Measurements from ENCODE around the gene PGBD1. TPM values are rescaled to one million over a fixed set of nuclear protein-coding genes. Genes with fewer than 3 reads are reported as not detected.

The PGBD1 gene
- total RNA-seq, 1 donor from 2014 or later = 3.1 TPM

DNA sequence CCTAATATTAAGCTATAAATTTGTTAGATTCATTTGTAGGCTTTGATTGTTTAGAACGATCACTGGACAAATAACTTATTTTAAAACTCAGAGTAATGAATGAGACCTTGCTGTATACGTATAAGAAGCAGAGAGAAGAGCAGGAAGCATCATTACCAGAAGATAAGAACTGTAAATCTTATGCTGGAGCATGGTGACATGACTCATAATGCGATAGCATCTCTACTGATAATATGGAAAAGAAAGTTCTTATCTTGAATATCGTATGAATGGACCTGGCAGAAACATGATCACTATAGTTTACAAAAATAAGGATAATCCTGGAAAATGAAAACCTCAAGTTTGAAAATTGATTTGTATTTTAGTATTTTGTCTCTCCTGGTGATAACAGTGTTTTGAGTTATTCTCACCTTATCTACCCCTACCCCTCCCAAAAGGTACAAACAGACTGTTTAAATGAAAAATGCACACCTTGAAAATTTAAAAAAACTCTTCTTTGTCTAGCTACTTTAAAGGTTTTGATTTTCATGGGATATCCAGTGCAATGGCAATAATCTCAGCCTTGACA, 16.5 kb upstream of the PGBD1 start:
- TF ChIP-seq, protein P1, sequence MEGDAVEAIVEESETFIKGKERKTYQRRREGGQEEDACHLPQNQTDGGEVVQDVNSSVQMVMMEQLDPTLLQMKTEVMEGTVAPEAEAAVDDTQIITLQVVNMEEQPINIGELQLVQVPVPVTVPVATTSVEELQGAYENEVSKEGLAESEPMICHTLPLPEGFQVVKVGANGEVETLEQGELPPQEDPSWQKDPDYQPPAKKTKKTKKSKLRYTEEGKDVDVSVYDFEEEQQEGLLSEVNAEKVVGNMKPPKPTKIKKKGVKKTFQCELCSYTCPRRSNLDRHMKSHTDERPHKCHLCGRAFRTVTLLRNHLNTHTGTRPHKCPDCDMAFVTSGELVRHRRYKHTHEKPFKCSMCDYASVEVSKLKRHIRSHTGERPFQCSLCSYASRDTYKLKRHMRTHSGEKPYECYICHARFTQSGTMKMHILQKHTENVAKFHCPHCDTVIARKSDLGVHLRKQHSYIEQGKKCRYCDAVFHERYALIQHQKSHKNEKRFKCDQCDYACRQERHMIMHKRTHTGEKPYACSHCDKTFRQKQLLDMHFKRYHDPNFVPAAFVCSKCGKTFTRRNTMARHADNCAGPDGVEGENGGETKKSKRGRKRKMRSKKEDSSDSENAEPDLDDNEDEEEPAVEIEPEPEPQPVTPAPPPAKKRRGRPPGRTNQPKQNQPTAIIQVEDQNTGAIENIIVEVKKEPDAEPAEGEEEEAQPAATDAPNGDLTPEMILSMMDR (IDR thresholded peaks at IDR 0.05) = no peak
- intact Hi-C loops (cut with DNase I) = no loop called here

DNA sequence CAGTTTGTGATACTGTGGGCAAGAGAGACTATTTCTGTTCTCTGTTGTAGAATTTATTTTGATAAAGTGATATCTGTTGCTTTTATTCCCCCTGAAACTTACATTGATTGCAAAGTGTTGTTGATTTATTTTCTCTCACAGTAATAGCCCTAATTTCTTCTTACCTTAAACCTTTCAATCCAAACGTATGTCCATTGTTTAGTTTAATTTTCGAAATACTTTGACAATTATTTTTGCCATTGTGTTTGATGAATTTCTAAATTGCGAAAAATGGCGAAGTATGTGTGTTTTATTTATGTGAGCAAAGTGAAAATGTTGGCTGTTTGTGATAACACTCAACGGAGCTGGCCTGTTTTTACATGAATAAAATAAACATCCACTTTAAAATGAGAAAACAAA, 14.8 kb upstream of the PGBD1 start:
- DNase-seq = no peak
- ATAC-seq = no peak
- Histone ChIP-seq H3K4me3 (peak overlapping the region; percentile 71), H3K27me3 (no peaks in the 10 kb centered on the region), H3K36me3 (no peaks in the 10 kb centered on the region), H3K27ac (peak overlapping the region; percentile 89), H3K4me1 (peaks cover 15% of the 10 kb centered on the region), H3K9me3 (no peaks in the 10 kb centered on the region)
- TF ChIP-seq, protein P1 (IDR thresholded peaks at IDR 0.05) = no peak
- intact Hi-C loops (cut with DNase I) = no loop called here

More for the DNA sequence above, 16.5 kb upstream of the PGBD1 start:
- Histone ChIP-seq H3K36me3 (no peaks in the 10 kb centered on the region), H3K4me3 (no peak overlapping the region), H3K27me3 (no peaks in the 10 kb centered on the region), H3K27ac (no peak overlapping the region), H3K9me3 (no peaks in the 10 kb centered on the region), H3K4me1 (peaks cover 15% of the 10 kb centered on the region)
- DNase-seq = no peak
- no peak for ATAC-seq

DNA sequence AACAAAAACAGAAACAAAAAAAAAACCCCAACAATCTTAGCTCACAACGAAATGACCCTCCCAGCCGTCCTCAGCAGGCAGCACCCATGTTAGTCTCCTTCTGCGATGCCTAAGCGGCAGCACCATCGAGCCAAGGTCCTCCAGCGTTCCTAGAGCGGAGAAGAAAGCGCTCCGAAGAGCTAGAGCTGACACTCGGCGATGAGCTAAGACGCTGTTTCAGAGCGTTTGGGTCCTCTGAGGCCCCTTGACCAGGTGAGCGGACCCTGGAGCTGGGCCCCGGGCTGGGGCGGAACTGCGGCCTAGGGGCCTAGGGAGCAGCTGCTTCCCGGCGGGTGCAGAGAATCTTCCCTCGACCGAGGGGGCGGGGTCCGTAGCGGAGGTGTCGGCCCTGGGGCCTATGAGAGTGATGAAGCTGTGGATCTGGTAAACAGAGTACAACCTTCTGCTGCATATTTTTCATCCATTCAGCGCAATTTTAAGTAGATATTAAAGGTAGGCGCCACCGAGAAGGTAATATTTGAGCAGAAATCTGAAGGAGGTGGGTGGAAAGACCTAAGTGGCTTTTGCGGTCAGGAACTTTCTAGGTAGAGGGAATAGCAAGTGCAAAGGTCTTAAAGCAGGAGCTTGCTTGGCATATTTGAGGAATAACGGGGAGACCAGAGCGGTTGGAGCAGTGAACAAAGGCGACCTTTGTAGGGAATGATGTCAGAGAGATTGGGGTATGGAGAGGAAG, 14.2 kb upstream of the PGBD1 start, which contains the start of gene ZSCAN26:
ZSCAN26 (plus strand) TSS at position 182 of the 733 bp plus-strand sequence. CDS start 4,777 bp downstream, outside the sequence.
- Histone ChIP-seq H3K36me3 (peaks cover 4% of the 10 kb centered on the region), H3K4me3 (peak within 1 kb of the TSS; percentile 71), H3K27me3 (no peaks in the 10 kb centered on the region), H3K4me1 (peaks cover 15% of the 10 kb centered on the region), H3K9me3 (no peaks in the 10 kb centered on the region), H3K27ac (peak within 1 kb of the TSS; percentile 89)
- DNase-seq (peak; percentile 90), ATAC-seq (peak; percentile 98)
- TF ChIP-seq, protein P1 (IDR thresholded peaks at IDR 0.05) = no peak
- intact Hi-C loops (cut with DNase I) = no loop called here

DNA sequence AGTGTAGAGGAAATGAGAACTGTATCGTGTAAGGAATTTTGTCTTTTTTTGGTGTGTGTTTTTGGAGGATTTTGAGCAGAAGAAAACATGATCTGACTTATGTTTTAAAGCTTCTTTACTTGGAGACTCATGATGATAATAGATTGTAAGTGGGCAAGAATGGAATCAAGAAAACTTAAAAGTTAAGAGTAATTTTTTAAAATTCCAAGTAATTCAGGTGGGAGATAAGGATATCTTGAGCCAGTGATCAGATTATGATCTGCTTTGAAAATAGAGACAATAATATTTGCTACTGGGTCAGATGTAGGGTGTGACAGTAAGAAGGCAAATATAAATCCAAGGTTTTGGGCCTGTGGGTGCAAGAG, 13.7 kb upstream of the PGBD1 start:
- Histone ChIP-seq H3K27ac (peak overlapping the region; percentile 89), H3K9me3 (no peaks in the 10 kb centered on the region)
- no peak for ATAC-seq

DNA sequence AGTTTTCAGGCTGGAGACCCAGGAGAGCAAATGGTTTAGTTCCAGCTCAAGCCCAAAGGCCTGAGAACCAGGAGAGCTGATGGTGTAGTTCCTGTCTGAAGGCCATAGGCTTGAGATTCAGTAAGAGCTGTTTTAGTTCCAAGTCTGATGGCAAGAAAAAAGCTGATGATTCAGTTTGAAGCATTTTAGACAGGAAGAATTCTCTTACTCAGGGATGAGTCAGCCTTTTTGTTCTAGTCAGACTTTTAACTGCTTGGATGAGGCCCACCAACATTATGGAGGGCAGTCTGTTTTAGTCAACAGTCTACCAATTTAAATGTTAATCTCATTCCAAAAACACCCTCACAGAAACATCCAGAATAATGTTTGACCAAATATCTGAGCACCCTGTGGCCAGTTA, 11.9 kb upstream of the PGBD1 start:
- TF ChIP-seq, protein P1 (IDR thresholded peaks at IDR 0.05) = no peak
- no peak for ATAC-seq
- H3K4me1 ChIP-seq = peaks cover 15% of the 10 kb centered on the region
- H3K9me3 ChIP-seq = no peaks in the 10 kb centered on the region
- no peak overlapping the region for H3K27ac ChIP-seq
- H3K4me3 ChIP-seq = no peak overlapping the region
- no peak for DNase-seq
- intact Hi-C loops (cut with DNase I) = no loop called here
- H3K36me3 ChIP-seq = peaks cover 28% of the 10 kb centered on the region
- no peaks in the 10 kb centered on the region for H3K27me3 ChIP-seq

More for the DNA sequence above, 13.7 kb upstream of the PGBD1 start:
- no peak for DNase-seq
- TF ChIP-seq, protein P1 (IDR thresholded peaks at IDR 0.05) = no peak
- Histone ChIP-seq H3K4me3 (peak overlapping the region; percentile 71), H3K27me3 (no peaks in the 10 kb centered on the region), H3K4me1 (peaks cover 15% of the 10 kb centered on the region), H3K36me3 (peaks cover 10% of the 10 kb centered on the region)
- intact Hi-C loops (cut with DNase I) = no loop called here
